ENCODE measurements around the gene PBX4. TPM values are rescaled to one million over a fixed set of nuclear protein-coding genes. Genes with fewer than 3 reads are reported as not detected.

Gene PBX4
- total RNA-seq, 4 donors from 2014 or later: 3.8 to 15.8 (median 5.9) TPM

DNA sequence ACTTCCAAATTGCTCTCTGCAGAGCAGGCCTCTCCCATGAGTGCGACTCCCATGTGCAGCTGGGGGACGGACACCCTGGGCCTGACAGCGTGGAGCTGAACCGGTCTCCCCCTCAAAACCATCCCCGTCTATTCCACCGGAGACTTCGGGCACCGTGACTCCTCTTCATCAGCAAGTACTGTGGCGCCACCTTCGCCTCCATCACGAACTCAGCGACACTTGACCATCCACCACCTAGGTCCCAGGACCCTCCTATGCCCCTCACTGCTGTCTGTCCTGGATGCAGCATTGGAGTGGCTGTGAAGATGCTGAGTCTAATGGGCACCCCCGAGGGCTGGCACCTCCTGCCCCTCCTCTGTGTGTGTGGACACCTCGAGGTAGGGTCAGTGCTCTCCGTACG, 59.9 kb downstream of the PBX4 start:
- no peak overlapping the region for H3K4me3 ChIP-seq (ENCODE audit: low read depth, poor library complexity, severe bottlenecking)
- no peak for DNase-seq (ENCODE audit: low spot score in 2 of 2)
- intact Hi-C loops (cut with DNase I; ENCODE audit: low total_unique reads): no loop called here
- TF ChIP-seq, protein P1, sequence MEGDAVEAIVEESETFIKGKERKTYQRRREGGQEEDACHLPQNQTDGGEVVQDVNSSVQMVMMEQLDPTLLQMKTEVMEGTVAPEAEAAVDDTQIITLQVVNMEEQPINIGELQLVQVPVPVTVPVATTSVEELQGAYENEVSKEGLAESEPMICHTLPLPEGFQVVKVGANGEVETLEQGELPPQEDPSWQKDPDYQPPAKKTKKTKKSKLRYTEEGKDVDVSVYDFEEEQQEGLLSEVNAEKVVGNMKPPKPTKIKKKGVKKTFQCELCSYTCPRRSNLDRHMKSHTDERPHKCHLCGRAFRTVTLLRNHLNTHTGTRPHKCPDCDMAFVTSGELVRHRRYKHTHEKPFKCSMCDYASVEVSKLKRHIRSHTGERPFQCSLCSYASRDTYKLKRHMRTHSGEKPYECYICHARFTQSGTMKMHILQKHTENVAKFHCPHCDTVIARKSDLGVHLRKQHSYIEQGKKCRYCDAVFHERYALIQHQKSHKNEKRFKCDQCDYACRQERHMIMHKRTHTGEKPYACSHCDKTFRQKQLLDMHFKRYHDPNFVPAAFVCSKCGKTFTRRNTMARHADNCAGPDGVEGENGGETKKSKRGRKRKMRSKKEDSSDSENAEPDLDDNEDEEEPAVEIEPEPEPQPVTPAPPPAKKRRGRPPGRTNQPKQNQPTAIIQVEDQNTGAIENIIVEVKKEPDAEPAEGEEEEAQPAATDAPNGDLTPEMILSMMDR (IDR thresholded peaks at IDR 0.05): no peak
- no peak for TF ChIP-seq POLR2A (IDR thresholded peaks at IDR 0.05)
- WGBS, 2 donors: 92 to 95% methylated on average over 16 of the region's 16 CpGs

DNA sequence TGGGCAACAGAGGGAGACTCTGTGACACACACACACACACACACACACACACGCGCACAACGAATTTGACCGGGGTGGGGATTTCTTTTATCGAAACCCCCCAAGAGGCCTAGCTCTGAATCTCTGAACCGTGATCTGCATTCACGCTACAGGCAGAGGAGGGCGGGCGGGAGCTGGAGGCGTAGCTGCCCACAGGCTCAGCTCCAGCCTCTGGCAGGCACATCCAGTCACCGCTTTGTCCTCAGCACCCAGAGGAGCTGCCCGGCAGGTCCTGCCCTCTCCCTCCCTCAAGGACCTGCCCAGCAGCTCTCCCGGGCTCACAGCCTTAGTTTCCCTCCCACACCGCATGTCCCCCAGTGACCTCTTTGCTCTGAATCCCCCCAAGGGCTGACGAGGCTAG, 60.4 kb downstream of the PBX4 start:
- no peak for TF ChIP-seq POLR2A (IDR thresholded peaks at IDR 0.05)
- TF ChIP-seq, protein P1 (IDR thresholded peaks at IDR 0.05): no peak
- intact Hi-C loops (cut with DNase I; ENCODE audit: low total_unique reads): no loop called here
- no peak for DNase-seq (ENCODE audit: low spot score in 2 of 2)
- 81 to 85% methylated on average over 10 to 15 of the region's 15 CpGs for WGBS, 2 donors
- no peak overlapping the region for H3K4me3 ChIP-seq (ENCODE audit: low read depth, poor library complexity, severe bottlenecking)

DNA sequence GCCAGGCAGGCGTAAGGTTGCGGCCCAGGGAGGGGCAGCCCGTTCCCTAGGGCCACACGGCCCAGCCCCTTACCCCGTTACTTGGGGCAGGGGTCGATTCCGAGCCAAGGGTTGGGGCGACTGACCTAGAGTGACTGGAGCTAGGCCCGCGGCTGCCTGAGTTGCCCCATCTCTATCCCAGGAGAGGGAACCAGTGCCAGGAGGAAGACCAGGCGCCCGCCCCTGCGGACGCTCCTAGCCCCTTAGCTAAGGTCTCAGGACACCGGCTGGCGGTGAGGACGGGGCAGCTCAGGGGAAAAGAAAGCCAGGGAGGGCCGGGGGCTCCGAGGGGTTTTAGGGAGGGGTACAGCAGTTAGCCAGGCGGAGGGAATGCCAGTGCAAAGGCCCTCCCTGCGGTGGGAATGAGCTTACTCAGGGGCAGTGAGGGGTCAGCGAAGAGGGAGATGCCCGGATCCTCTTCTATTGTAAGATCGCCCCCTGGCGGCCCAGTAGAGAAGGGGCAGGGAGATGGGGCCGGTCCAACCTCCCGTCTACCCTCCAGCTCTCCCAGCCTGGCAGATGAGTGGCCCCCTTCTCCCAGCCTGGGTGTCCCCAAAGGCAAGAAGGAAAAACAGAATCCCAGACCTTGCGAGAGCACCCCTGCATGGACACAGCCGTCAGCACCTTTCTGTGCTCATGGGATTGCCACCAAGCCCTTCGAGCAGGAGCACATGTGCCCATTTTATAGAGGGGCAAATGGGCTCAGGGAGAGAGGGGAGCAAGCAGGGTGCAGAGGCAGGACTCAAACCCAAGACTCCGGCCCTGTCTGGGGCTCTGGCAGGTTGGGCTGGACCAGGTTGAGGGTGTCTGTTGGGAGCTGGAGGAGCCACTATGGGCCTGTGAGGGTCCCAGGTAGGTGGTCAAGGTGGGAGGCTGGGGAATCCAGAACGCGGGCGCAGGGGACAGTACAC, 64.1 kb downstream of the PBX4 start:
- TF ChIP-seq, protein P1 (IDR thresholded peaks at IDR 0.05): no peak
- TF ChIP-seq POLR2A (IDR thresholded peaks at IDR 0.05): no peak
- no peak overlapping the region for H3K4me3 ChIP-seq (ENCODE audit: low read depth, poor library complexity, severe bottlenecking)
- intact Hi-C loops (cut with DNase I; ENCODE audit: low total_unique reads): no loop called here
- DNase-seq (ENCODE audit: low spot score in 2 of 2): no peak
- 65 to 68% methylated on average over 33 to 34 of the region's 34 CpGs for whole genome bisulfite sequencing, 2 donors

DNA sequence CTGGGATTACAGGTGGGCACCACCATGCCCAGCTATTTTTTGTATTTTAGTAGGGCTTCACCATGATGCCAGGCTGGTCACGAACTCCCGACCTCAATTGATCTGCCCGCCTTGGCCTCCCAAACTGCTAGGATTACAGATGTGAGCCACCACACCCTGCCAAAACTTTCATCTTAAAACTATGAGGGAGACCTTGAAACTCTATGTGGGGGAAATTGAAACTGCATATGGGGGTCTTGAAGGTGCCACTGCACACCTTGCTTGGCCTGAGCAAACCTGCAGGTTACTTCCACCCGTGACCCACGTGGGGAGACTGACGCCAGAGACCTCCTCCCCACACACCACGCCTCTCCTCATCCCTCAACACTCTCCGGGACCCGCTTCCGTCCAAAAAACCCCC, 64.8 kb downstream of the PBX4 start:
- no peak for TF ChIP-seq POLR2A (IDR thresholded peaks at IDR 0.05)
- TF ChIP-seq, protein P1 (IDR thresholded peaks at IDR 0.05): no peak
- 88 to 91% methylated on average over 10 of the region's 10 CpGs for WGBS, 2 donors
- no peak for DNase-seq (ENCODE audit: low spot score in 2 of 2)
- no peak overlapping the region for H3K4me3 ChIP-seq (ENCODE audit: low read depth, poor library complexity, severe bottlenecking)
- intact Hi-C loops (cut with DNase I; ENCODE audit: low total_unique reads): no loop called here

DNA sequence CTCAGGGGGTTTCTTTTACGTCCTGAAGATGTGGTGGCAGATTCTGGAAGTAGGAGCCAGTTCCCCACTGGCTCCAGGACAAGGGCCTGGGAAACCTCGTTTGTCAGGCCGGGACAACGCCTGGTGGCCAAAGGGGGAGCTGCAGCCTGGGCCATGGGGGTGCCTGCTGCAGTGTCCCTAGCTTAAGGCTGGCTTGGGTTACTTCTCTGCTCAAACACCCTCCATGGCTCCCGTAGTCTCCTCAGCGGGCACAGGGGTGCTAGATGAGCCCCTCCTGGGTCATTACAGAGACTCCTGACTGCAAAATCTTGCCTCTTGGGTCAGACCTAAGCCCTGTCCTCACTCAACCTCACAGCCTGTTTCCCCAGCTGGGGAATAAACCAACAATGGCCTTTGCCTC, 65.7 kb downstream of the PBX4 start:
- no peak for DNase-seq (ENCODE audit: low spot score in 2 of 2)
- TF ChIP-seq, protein P1 (IDR thresholded peaks at IDR 0.05): no peak
- no peak for TF ChIP-seq POLR2A (IDR thresholded peaks at IDR 0.05)
- intact Hi-C loops (cut with DNase I; ENCODE audit: low total_unique reads): no loop called here
- WGBS, 2 donors: 46 to 67% methylated on average over 6 of the region's 6 CpGs
- H3K4me3 ChIP-seq (ENCODE audit: low read depth, poor library complexity, severe bottlenecking): no peak overlapping the region

All from lower leg skin (tissue), 4 donors.